ENCODE measurements around the gene THRB.

THRB gene

GRCh38 chr3:24493746-24494617 lies 668 bp downstream of the THRB start:
- peak overlapping the region; percentile 52 for H3K4me3 ChIP-seq (ENCODE audit: low read length)
- H3K9me3 ChIP-seq (ENCODE audit: low read length) = no peaks in the 10 kb centered on the region
- H3K27me3 ChIP-seq (ENCODE audit: insufficient read depth, low read length) = peaks cover 50% of the 10 kb centered on the region
- H3K36me3 ChIP-seq (ENCODE audit: insufficient read depth, low read length) = no peaks in the 10 kb centered on the region
- H3K4me1 ChIP-seq (ENCODE audit: insufficient read depth, low read length) = peaks cover 11% of the 10 kb centered on the region
- peak overlapping the region; percentile 99 for H2AFZ ChIP-seq (ENCODE audit: low read depth, low read length)

GRCh38 chr3:24492971-24493551 lies 1.6 kb downstream of the THRB start:
- H2AFZ ChIP-seq (ENCODE audit: low read depth, low read length) = no peak overlapping the region
- no peaks in the 10 kb centered on the region for H3K9me3 ChIP-seq (ENCODE audit: low read length)
- H3K36me3 ChIP-seq (ENCODE audit: insufficient read depth, low read length) = no peaks in the 10 kb centered on the region
- H3K27me3 ChIP-seq (ENCODE audit: insufficient read depth, low read length) = peaks cover 47% of the 10 kb centered on the region
- peaks cover 8% of the 10 kb centered on the region for H3K4me1 ChIP-seq (ENCODE audit: insufficient read depth, low read length)
- H3K4me3 ChIP-seq (ENCODE audit: low read length) = no peak overlapping the region

- Histone ChIP-seq H3K27me3 (ENCODE audit: insufficient read depth, low read length) (peaks cover 30% of the 10 kb centered on the region), H3K4me1 (ENCODE audit: insufficient read depth, low read length) (peaks cover 8% of the 10 kb centered on the region), H3K36me3 (ENCODE audit: insufficient read depth, low read length) (no peaks in the 10 kb centered on the region), H3K4me3 (ENCODE audit: low read length) (no peak overlapping the region), H3K9me3 (ENCODE audit: low read length) (no peaks in the 10 kb centered on the region), H2AFZ (ENCODE audit: low read depth, low read length) (no peak overlapping the region)
Observed at GRCh38 chr3:24490151-24490550, 4.5 kb downstream of the THRB start.

GRCh38 chr3:24487325-24488262 lies 7.1 kb downstream of the THRB start:
- Histone ChIP-seq H3K36me3 (ENCODE audit: insufficient read depth, low read length) (no peaks in the 10 kb centered on the region), H3K4me3 (ENCODE audit: low read length) (no peak overlapping the region), H3K9me3 (ENCODE audit: low read length) (no peaks in the 10 kb centered on the region), H3K4me1 (ENCODE audit: insufficient read depth, low read length) (no peaks in the 10 kb centered on the region), H3K27me3 (ENCODE audit: insufficient read depth, low read length) (peaks cover 10% of the 10 kb centered on the region), H2AFZ (ENCODE audit: low read depth, low read length) (no peak overlapping the region)

- Histone ChIP-seq H3K36me3 (ENCODE audit: insufficient read depth, low read length) (no peaks in the 10 kb centered on the region), H2AFZ (ENCODE audit: low read depth, low read length) (no peak overlapping the region), H3K4me1 (ENCODE audit: insufficient read depth, low read length) (no peaks in the 10 kb centered on the region), H3K4me3 (ENCODE audit: low read length) (no peak overlapping the region), H3K27me3 (ENCODE audit: insufficient read depth, low read length) (peaks cover 2% of the 10 kb centered on the region), H3K9me3 (ENCODE audit: low read length) (no peaks in the 10 kb centered on the region)
Observed at GRCh38 chr3:24485511-24485910, 9.1 kb downstream of the THRB start.

- Histone ChIP-seq H2AFZ (ENCODE audit: low read depth, low read length) (no peak overlapping the region), H3K27me3 (ENCODE audit: insufficient read depth, low read length) (no peaks in the 10 kb centered on the region), H3K4me3 (ENCODE audit: low read length) (no peak overlapping the region), H3K9me3 (ENCODE audit: low read length) (no peaks in the 10 kb centered on the region), H3K4me1 (ENCODE audit: insufficient read depth, low read length) (no peaks in the 10 kb centered on the region), H3K36me3 (ENCODE audit: insufficient read depth, low read length) (no peaks in the 10 kb centered on the region)
Observed at GRCh38 chr3:24483873-24484272, 10.8 kb downstream of the THRB start.

- H3K27me3 ChIP-seq (ENCODE audit: insufficient read depth, low read length) = no peaks in the 10 kb centered on the region
- no peaks in the 10 kb centered on the region for H3K4me1 ChIP-seq (ENCODE audit: insufficient read depth, low read length)
- H3K36me3 ChIP-seq (ENCODE audit: insufficient read depth, low read length) = no peaks in the 10 kb centered on the region
- no peak overlapping the region for H2AFZ ChIP-seq (ENCODE audit: low read depth, low read length)
- H3K4me3 ChIP-seq (ENCODE audit: low read length) = no peak overlapping the region
- no peaks in the 10 kb centered on the region for H3K9me3 ChIP-seq (ENCODE audit: low read length)
Observed at GRCh38 chr3:24482096-24482705, 12.4 kb downstream of the THRB start.

GRCh38 chr3:24481193-24481592 lies 13.5 kb downstream of the THRB start:
- Histone ChIP-seq H3K9me3 (ENCODE audit: low read length) (no peaks in the 10 kb centered on the region), H3K4me1 (ENCODE audit: insufficient read depth, low read length) (no peaks in the 10 kb centered on the region), H3K36me3 (ENCODE audit: insufficient read depth, low read length) (no peaks in the 10 kb centered on the region), H3K27me3 (ENCODE audit: insufficient read depth, low read length) (no peaks in the 10 kb centered on the region), H2AFZ (ENCODE audit: low read depth, low read length) (no peak overlapping the region), H3K4me3 (ENCODE audit: low read length) (no peak overlapping the region)

- Histone ChIP-seq H3K36me3 (ENCODE audit: insufficient read depth, low read length) (no peaks in the 10 kb centered on the region), H2AFZ (ENCODE audit: low read depth, low read length) (no peak overlapping the region), H3K27me3 (ENCODE audit: insufficient read depth, low read length) (no peaks in the 10 kb centered on the region), H3K4me3 (ENCODE audit: low read length) (no peak overlapping the region), H3K4me1 (ENCODE audit: insufficient read depth, low read length) (no peaks in the 10 kb centered on the region), H3K9me3 (ENCODE audit: low read length) (no peaks in the 10 kb centered on the region)
Observed at GRCh38 chr3:24480497-24480896, 14.2 kb downstream of the THRB start.

GRCh38 chr3:24479816-24480215 lies 14.8 kb downstream of the THRB start:
- H3K9me3 ChIP-seq (ENCODE audit: low read length) = no peaks in the 10 kb centered on the region
- no peaks in the 10 kb centered on the region for H3K36me3 ChIP-seq (ENCODE audit: insufficient read depth, low read length)
- no peak overlapping the region for H3K4me3 ChIP-seq (ENCODE audit: low read length)
- H2AFZ ChIP-seq (ENCODE audit: low read depth, low read length) = no peak overlapping the region
- H3K4me1 ChIP-seq (ENCODE audit: insufficient read depth, low read length) = no peaks in the 10 kb centered on the region
- H3K27me3 ChIP-seq (ENCODE audit: insufficient read depth, low read length) = no peaks in the 10 kb centered on the region

GRCh38 chr3:24476871-24477656 lies 17.6 kb downstream of the THRB start:
- Histone ChIP-seq H3K36me3 (ENCODE audit: insufficient read depth, low read length) (no peaks in the 10 kb centered on the region), H3K9me3 (ENCODE audit: low read length) (no peaks in the 10 kb centered on the region), H3K27me3 (ENCODE audit: insufficient read depth, low read length) (no peaks in the 10 kb centered on the region), H2AFZ (ENCODE audit: low read depth, low read length) (no peak overlapping the region), H3K4me1 (ENCODE audit: insufficient read depth, low read length) (no peaks in the 10 kb centered on the region), H3K4me3 (ENCODE audit: low read length) (no peak overlapping the region)

- H3K4me3 ChIP-seq (ENCODE audit: low read length) = no peak overlapping the region
- H3K27me3 ChIP-seq (ENCODE audit: insufficient read depth, low read length) = no peaks in the 10 kb centered on the region
- no peaks in the 10 kb centered on the region for H3K36me3 ChIP-seq (ENCODE audit: insufficient read depth, low read length)
- H3K9me3 ChIP-seq (ENCODE audit: low read length) = no peaks in the 10 kb centered on the region
- H3K4me1 ChIP-seq (ENCODE audit: insufficient read depth, low read length) = no peaks in the 10 kb centered on the region
- no peak overlapping the region for H2AFZ ChIP-seq (ENCODE audit: low read depth, low read length)
Observed at GRCh38 chr3:24475925-24476324, 18.7 kb downstream of the THRB start.

All from neuron (in vitro differentiated cells).